ENCODE results near the gene FOXN1. TPM values are rescaled to one million over a fixed set of nuclear protein-coding genes. Genes with fewer than 3 reads are reported as not detected.

The FOXN1 gene
- polyA plus RNA-seq, 2 of the 4 experiments (the other 2 are of a cell fraction): not detected

DNA sequence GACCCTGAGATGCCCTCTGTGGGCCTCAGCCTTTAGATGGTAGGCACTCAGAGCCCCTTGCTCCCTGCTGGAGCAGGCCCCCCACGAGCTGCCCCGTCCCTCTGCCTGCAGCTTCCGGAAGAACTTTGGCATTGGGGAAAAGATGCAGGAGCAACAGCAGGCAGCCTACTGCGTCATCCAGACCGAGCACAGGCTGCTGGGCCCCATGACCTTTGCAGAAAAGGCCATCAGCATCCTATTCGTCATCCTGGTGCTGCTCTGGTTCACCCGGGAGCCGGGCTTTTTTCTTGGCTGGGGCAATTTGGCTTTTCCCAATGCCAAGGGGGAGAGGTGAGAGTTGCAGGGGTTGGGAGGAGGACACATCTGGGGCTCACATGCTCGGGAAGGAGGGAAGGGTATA lies 12.7 kb upstream of the FOXN1 start:
- CTCF ChIA-PET: interaction anchor here (0.8 to 17.3 kb wide), 20 partner anchors 8 to 196 kb away, joined by 3 to 317 read pairs (median 5); partner anchors contain the start of genes ALDOC, FOXN1, RSKR and UNC119

DNA sequence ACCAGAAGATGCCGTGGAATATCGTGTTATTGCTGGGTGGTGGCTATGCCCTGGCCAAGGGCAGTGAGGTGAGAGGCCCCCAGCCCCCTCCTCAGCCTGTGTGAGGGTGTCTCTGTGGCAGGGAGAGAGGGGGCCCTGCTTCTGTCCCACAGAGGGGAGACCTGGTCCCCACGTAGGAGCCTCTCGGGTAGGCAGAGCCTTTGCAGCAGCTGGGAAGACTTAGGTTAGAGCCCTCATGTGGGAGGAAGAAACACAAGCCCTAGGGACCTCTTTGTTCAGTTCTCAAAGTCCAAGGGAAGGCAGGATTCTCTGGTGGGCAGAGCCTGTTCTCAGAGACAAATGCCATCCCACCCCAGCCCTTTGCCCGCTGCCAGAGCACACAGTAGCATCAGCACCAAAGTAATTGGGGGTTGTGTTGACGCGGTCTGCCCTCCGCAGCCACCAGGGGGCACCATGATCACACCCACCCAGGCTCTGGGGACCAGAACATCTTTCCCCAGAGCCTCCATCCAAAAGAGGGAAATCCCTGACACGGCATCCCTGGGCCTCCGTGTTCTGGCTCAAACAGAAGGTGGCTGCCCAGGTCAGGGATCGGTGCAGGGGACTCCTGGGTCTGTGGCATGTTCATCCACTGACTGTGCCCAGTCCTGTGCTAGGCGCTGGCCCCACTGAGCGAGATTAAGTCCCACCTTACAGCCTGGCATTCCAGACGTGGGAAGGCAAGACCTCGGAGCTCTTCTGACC lies 11.5 kb upstream of the FOXN1 start:
- Histone ChIP-seq H3K4me3 (no peak overlapping the region), H3K4me1 (0 out of 3 replicates have a peak, but pooled peaks cover 5% of the 10 kb centered on the region), H3K9me3 (no peaks in the 10 kb centered on the region), H3K4me2 (no peak overlapping the region), H3K27ac (no peak overlapping the region)
- CTCF ChIA-PET: interaction anchor here (0.6 to 17.3 kb wide), 51 partner anchors 9 to 459 kb away, joined by 3 to 317 read pairs (median 4); partner anchors contain the start of genes ALDOC, FOXN1, PIGS and SLC13A2
- TF ChIP-seq RAD21 (conservative IDR thresholded peaks at IDR 0.05 in 1 of 2, IDR thresholded peaks at IDR 0.05 in 1 of 2): peak; percentile 97 to 98
- TF ChIP-seq, protein P1, sequence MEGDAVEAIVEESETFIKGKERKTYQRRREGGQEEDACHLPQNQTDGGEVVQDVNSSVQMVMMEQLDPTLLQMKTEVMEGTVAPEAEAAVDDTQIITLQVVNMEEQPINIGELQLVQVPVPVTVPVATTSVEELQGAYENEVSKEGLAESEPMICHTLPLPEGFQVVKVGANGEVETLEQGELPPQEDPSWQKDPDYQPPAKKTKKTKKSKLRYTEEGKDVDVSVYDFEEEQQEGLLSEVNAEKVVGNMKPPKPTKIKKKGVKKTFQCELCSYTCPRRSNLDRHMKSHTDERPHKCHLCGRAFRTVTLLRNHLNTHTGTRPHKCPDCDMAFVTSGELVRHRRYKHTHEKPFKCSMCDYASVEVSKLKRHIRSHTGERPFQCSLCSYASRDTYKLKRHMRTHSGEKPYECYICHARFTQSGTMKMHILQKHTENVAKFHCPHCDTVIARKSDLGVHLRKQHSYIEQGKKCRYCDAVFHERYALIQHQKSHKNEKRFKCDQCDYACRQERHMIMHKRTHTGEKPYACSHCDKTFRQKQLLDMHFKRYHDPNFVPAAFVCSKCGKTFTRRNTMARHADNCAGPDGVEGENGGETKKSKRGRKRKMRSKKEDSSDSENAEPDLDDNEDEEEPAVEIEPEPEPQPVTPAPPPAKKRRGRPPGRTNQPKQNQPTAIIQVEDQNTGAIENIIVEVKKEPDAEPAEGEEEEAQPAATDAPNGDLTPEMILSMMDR (IDR thresholded peaks at IDR 0.05): peak; percentile 97
- TF ChIP-seq PHF8 (IDR thresholded peaks at IDR 0.05; ENCODE audit: borderline replicate concordance, low read depth): no peak
- TF ChIP-seq FOXS1 (CRISPR knock-in tag; IDR thresholded peaks at IDR 0.05): no peak
- TF ChIP-seq MAFK (IDR thresholded peaks at IDR 0.05; ENCODE audit: partially characterized antibody): peak; percentile 52
- peak; percentile 95 for TF ChIP-seq SMC3 (IDR thresholded peaks at IDR 0.05)
- POLR2A ChIA-PET: no interaction called here
- FAIRE-seq (peak; percentile 13), ATAC-seq (peak; percentile 79 to 93), DNase-seq (ENCODE audit: low read depth in 1 of 2, low spot score in 1 of 2) (peak; percentile 67 to 96)
- WGBS (ENCODE audit: missing lambda C conversion rate): 39% methylated on average over 15 of the region's 15 CpGs

More for the DNA sequence above, 12.7 kb upstream of the FOXN1 start:
- POLR2A ChIA-PET: no interaction called here
- WGBS (ENCODE audit: missing lambda C conversion rate): 29% methylated on average over 6 of the region's 9 CpGs
- no peak for FAIRE-seq
- no peak for TF ChIP-seq CHD4 (IDR thresholded peaks at IDR 0.05; ENCODE audit: borderline replicate concordance)
- TF ChIP-seq HEYL (CRISPR knock-in tag; IDR thresholded peaks at IDR 0.05): no peak
- TF ChIP-seq MAFK (IDR thresholded peaks at IDR 0.05; ENCODE audit: partially characterized antibody): no peak
- no peak for TF ChIP-seq EHF (CRISPR knock-in tag; IDR thresholded peaks at IDR 0.05)
- TF ChIP-seq ZSCAN20 (CRISPR knock-in tag; IDR thresholded peaks at IDR 0.05): no peak
- TF ChIP-seq, protein P2, sequence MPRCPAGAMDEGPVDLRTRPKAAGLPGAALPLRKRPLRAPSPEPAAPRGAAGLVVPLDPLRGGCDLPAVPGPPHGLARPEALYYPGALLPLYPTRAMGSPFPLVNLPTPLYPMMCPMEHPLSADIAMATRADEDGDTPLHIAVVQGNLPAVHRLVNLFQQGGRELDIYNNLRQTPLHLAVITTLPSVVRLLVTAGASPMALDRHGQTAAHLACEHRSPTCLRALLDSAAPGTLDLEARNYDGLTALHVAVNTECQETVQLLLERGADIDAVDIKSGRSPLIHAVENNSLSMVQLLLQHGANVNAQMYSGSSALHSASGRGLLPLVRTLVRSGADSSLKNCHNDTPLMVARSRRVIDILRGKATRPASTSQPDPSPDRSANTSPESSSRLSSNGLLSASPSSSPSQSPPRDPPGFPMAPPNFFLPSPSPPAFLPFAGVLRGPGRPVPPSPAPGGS (IDR thresholded peaks at IDR 0.05): no peak
- no peak for TF ChIP-seq CEBPB (IDR thresholded peaks at IDR 0.05)
- no peak for TF ChIP-seq BHLHE40 (IDR thresholded peaks at IDR 0.05; ENCODE audit: low read depth, low read length)
- no peak for TF ChIP-seq GATA3 (IDR thresholded peaks at IDR 0.05; ENCODE audit: borderline replicate concordance)
- no peak for TF ChIP-seq NFE2L2 (conservative IDR thresholded peaks at IDR 0.05; ENCODE audit: low read length)
- Histone ChIP-seq H3K27ac (no peak overlapping the region), H3K9me3 (no peaks in the 10 kb centered on the region), H3K4me2 (no peak overlapping the region), H3K4me1 (peaks cover 7% of the 10 kb centered on the region), H3K4me3 (no peak overlapping the region)
- no peak for ATAC-seq
- no peak for DNase-seq (ENCODE audit: low read depth in 1 of 2, low spot score in 1 of 2)

DNA sequence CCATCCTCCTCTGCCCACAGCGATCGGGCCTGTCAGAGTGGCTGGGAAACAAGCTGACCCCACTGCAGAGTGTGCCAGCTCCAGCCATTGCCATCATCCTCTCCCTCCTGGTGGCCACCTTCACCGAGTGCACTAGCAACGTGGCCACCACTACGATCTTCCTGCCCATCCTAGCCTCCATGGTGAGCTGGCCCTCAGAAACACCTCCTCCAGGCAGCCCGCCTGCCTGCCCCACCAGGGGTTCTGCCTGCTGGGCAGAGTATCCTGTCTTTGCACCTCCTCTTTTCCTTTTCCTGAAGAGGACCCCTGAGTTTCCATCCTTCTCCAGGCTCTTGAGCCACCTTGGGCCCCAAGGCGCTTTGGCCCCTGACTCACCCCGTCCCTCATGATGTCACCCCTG lies 10.5 kb upstream of the FOXN1 start:
- Histone ChIP-seq H3K4me2 (no peak overlapping the region), H3K9me3 (no peaks in the 10 kb centered on the region), H3K27ac (no peak overlapping the region), H3K4me3 (no peak overlapping the region), H3K4me1 (0 out of 3 replicates have a peak, but pooled peaks cover 5% of the 10 kb centered on the region)
- ChIA-PET CTCF (interaction anchor here (0.6 to 17.3 kb wide), 40 partner anchors 10 to 458 kb away, joined by 3 to 317 read pairs (median 4); partner anchors contain the start of genes ALDOC, FOXN1, PIGS and SLC13A2), POLR2A (no interaction called here)
- ATAC-seq: peak in 1 of 2 experiments; percentile 8; a peak in 2 of 6 replicates
- DNase-seq (ENCODE audit: low read depth in 1 of 2, low spot score in 1 of 2): no peak
- FAIRE-seq: no peak
- 65% methylated on average over 8 of the region's 8 CpGs for WGBS (ENCODE audit: missing lambda C conversion rate)
- peak; percentile 83 for TF ChIP-seq ZFP36 (IDR thresholded peaks at IDR 0.05; ENCODE audit: borderline replicate concordance, partially characterized antibody)
- TF ChIP-seq GATA3 (IDR thresholded peaks at IDR 0.05; ENCODE audit: borderline replicate concordance): no peak
- TF ChIP-seq, protein P3, sequence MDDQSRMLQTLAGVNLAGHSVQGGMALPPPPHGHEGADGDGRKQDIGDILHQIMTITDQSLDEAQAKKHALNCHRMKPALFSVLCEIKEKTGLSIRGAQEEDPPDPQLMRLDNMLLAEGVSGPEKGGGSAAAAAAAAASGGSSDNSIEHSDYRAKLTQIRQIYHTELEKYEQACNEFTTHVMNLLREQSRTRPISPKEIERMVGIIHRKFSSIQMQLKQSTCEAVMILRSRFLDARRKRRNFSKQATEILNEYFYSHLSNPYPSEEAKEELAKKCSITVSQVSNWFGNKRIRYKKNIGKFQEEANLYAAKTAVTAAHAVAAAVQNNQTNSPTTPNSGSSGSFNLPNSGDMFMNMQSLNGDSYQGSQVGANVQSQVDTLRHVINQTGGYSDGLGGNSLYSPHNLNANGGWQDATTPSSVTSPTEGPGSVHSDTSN (IDR thresholded peaks at IDR 0.05): no peak

All from A549 (cell line).